Osteocyte (in vitro differentiated cells): Measurements from ENCODE around the gene PRKCSH. TPM values are rescaled to one million over a fixed set of nuclear protein-coding genes. Genes with fewer than 3 reads are reported as not detected.

Experiments
- DNase-seq: peaks from one replicate; pipeline ENCODE4 v3.0.0; 2021; ENCODE audit warnings: mixed read lengths; ENCODE audit not compliant: unreplicated experiment; ENCODE audit errors: extremely low spot score
- H3K27ac Mint-ChIP-seq: one replicate; pipeline ENCODE4 v1.8.0; 2021; ENCODE audit warnings: mild to moderate bottlenecking, mixed read lengths; ENCODE audit not compliant: unreplicated experiment
- H3K27me3 Mint-ChIP-seq: one replicate; pipeline ENCODE4 v1.8.0; 2021; ENCODE audit warnings: mixed read lengths; ENCODE audit not compliant: unreplicated experiment
- H3K36me3 Mint-ChIP-seq: one replicate; pipeline ENCODE4 v1.8.0; 2021; ENCODE audit warnings: mixed read lengths; ENCODE audit not compliant: unreplicated experiment
- H3K4me1 Mint-ChIP-seq: one replicate; pipeline ENCODE4 v1.8.0; 2021; ENCODE audit warnings: mixed read lengths; ENCODE audit not compliant: unreplicated experiment
- H3K4me3 Mint-ChIP-seq: one replicate; pipeline ENCODE4 v1.8.0; 2021; ENCODE audit warnings: mild to moderate bottlenecking, moderate library complexity, mixed read lengths; ENCODE audit not compliant: unreplicated experiment
- H3K9me3 Mint-ChIP-seq: one replicate; pipeline ENCODE4 v1.8.0; 2021; ENCODE audit warnings: mixed read lengths; ENCODE audit not compliant: unreplicated experiment
- total RNA-seq: library from RNA; stranded (reverse); gene quantifications from 2 replicates; pipeline ENCODE4 v1.2.1, GENCODE V29; 2021
- TF ChIP-seq, protein P1 (sequence below): fragments of 200-600 bp; sonication (generic); IDR thresholded peaks from 2 replicates; pipeline ENCODE4 v1.5.0; 2021; ENCODE audit warnings: antibody characterized with exemption, mild to moderate bottlenecking, moderate library complexity

PRKCSH gene
- total RNA-seq, 1 donor from 2014 or later, result 415 TPM

- TF ChIP-seq, protein P1, sequence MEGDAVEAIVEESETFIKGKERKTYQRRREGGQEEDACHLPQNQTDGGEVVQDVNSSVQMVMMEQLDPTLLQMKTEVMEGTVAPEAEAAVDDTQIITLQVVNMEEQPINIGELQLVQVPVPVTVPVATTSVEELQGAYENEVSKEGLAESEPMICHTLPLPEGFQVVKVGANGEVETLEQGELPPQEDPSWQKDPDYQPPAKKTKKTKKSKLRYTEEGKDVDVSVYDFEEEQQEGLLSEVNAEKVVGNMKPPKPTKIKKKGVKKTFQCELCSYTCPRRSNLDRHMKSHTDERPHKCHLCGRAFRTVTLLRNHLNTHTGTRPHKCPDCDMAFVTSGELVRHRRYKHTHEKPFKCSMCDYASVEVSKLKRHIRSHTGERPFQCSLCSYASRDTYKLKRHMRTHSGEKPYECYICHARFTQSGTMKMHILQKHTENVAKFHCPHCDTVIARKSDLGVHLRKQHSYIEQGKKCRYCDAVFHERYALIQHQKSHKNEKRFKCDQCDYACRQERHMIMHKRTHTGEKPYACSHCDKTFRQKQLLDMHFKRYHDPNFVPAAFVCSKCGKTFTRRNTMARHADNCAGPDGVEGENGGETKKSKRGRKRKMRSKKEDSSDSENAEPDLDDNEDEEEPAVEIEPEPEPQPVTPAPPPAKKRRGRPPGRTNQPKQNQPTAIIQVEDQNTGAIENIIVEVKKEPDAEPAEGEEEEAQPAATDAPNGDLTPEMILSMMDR, result no peak
- no peaks in the 10 kb centered on the region for H3K27me3 Mint-ChIP-seq
- DNase-seq, result no peak
- H3K4me3 Mint-ChIP-seq, result no peak overlapping the region
- H3K36me3 Mint-ChIP-seq, result peaks cover 6% of the 10 kb centered on the region
- H3K9me3 Mint-ChIP-seq, result no peaks in the 10 kb centered on the region
- no peak overlapping the region for H3K27ac Mint-ChIP-seq
- peaks cover 3% of the 10 kb centered on the region for H3K4me1 Mint-ChIP-seq
Measured at GRCh38 chr19:11447347-11448262, 12.2 kb downstream of the PRKCSH start.

GRCh38 chr19:11448410-11448809 is 13.0 kb downstream of the PRKCSH start:
- Mint-ChIP-seq H3K27ac (no peak overlapping the region), H3K4me1 (peaks cover 3% of the 10 kb centered on the region), H3K4me3 (no peak overlapping the region), H3K36me3 (peaks cover 6% of the 10 kb centered on the region), H3K27me3 (no peaks in the 10 kb centered on the region), H3K9me3 (no peaks in the 10 kb centered on the region)
- DNase-seq, result no peak
- TF ChIP-seq, protein P1, result no peak

DNA sequence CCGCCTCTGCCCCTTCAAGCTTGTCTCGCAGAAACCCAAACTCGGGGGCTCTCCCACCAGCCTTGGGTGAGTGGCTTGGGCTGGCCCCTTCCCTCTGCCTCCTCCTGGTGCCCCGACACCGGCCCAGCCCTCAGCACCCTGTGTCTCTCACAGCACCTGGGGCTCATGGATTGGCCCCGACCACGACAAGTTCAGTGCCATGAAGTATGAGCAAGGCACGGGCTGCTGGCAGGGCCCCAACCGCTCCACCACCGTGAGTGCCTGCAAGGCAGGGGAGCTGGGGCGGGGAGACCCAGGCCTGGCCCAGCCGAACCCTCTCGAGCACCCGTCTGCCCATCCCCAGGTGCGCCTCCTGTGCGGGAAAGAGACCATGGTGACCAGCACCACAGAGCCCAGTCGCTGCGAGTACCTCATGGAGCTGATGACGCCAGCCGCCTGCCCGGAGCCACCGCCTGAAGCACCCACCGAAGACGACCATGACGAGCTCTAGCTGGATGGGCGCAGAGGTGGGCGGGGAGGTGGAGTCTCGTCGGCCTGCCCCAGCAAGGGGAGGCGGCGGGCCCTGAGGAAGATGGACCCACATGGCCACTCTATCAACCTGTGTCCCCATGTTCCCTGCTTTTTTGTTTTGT is 13.6 kb downstream of the PRKCSH start:
- Mint-ChIP-seq H3K4me3 (no peak overlapping the region), H3K4me1 (peaks cover 3% of the 10 kb centered on the region), H3K27ac (no peak overlapping the region), H3K9me3 (no peaks in the 10 kb centered on the region), H3K27me3 (no peaks in the 10 kb centered on the region), H3K36me3 (peaks cover 5% of the 10 kb centered on the region)
- TF ChIP-seq, protein P1, result no peak
- no peak for DNase-seq

DNA sequence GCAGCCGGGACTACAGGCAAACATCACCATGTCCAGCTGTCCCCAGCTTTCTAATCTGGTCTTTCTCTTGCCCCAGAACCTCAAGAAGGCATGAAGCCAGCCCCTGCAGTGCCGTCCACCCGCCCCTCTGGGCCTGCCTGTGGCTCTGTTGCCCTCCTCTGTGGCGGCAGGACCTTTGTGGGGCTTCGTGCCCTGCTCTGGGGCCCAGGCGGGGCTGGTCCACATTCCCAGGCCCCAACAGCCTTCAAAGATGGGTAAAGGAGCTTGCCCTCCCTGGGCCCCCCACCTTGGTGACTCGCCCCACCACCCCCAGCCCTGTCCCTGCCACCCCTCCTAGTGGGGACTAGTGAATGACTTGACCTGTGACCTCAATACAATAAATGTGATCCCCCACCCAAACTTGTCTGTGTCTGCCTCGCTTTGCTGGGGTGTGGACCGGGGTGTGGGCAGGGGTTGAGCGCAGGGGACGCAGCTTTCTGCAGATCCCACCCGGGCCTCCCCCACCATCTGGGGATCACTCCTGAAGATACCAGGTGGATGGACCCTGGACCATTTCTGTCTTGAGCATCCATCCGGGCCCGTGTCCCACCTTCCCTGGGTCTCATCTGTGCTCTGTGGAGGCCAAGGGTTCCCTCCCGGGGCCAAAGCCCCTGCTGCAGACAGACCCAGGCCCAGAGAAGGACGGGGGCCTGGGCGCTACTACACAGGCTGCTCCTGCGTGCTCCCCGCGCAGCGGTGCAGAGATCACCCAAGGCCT is 15.3 kb downstream of the PRKCSH start:
- Mint-ChIP-seq H3K4me1 (peaks cover 3% of the 10 kb centered on the region), H3K9me3 (no peaks in the 10 kb centered on the region), H3K27me3 (no peaks in the 10 kb centered on the region), H3K27ac (no peak overlapping the region), H3K36me3 (peaks cover 4% of the 10 kb centered on the region), H3K4me3 (no peak overlapping the region)
- TF ChIP-seq, protein P1, result no peak
- DNase-seq, result no peak
